ENCODE results near the gene PIP4K2B. TPM values are rescaled to one million over a fixed set of nuclear protein-coding genes. Genes with fewer than 3 reads are reported as not detected.
A peak's percentile ranks its signal among the peaks of the same experiment; 100 is the strongest.

The PIP4K2B gene
- total and polyA plus RNA-seq, 2 donors from 2014 or later: 15.3 to 41.2 TPM

- Histone ChIP-seq H3K4me3 (ENCODE audit: low read length in 3 of 3) (no peak overlapping the region), H3K9me3 (ENCODE audit: control insufficient read depth in 2 of 3, insufficient read depth in 1 of 3, low read length in 3 of 3) (no peaks in the 10 kb centered on the region), H3K9ac (ENCODE audit: low read length in 3 of 3) (no peak overlapping the region), H3K27me3 (ENCODE audit: control insufficient read depth, insufficient read depth, low read length) (no peaks in the 10 kb centered on the region), H3K36me3 (ENCODE audit: control insufficient read depth in 2 of 3, insufficient read depth in 3 of 3, low read length in 3 of 3) (peaks cover 5 to 60% (median 30%) of the 10 kb centered on the region in 3 donors), H3K4me1 (ENCODE audit: control insufficient read depth in 2 of 3, insufficient read depth in 2 of 3, low read depth in 1 of 3, low read length in 3 of 3) (no peaks in the 10 kb centered on the region), H3K27ac (ENCODE audit: low read depth in 2 of 2, low read length in 2 of 2) (no peak overlapping the region)
- TF ChIP-seq CTCF (IDR thresholded peaks at IDR 0.05; ENCODE audit: borderline replicate concordance, extremely low read depth, insufficient read depth): no peak
- intact Hi-C loops (cut with DNase I): no loop called here
- DNase-seq: no peak
- FAIRE-seq: no peak
Measured at GRCh38 chr17:38762231-38762630, 37.1 kb downstream of the PIP4K2B start.

- no peak overlapping the region for H3K27ac ChIP-seq (ENCODE audit: low read depth in 2 of 2, low read length in 2 of 2)
- TF ChIP-seq CTCF (IDR thresholded peaks at IDR 0.05; ENCODE audit: borderline replicate concordance, extremely low read depth, insufficient read depth): no peak
- DNase-seq (peak in 1 of 5 donors; percentile 21), FAIRE-seq (no peak)
- intact Hi-C loops (cut with DNase I): no loop called here
- H3K36me3 ChIP-seq (ENCODE audit: control insufficient read depth in 2 of 3, insufficient read depth in 3 of 3, low read length in 3 of 3): peaks cover 5 to 54% (median 30%) of the 10 kb centered on the region in 3 donors
- no peaks in the 10 kb centered on the region for H3K9me3 ChIP-seq (ENCODE audit: control insufficient read depth in 2 of 3, insufficient read depth in 1 of 3, low read length in 3 of 3)
- no peak overlapping the region for H3K4me3 ChIP-seq (ENCODE audit: low read length in 3 of 3)
- H3K9ac ChIP-seq (ENCODE audit: low read length in 3 of 3): no peak overlapping the region
- H3K4me1 ChIP-seq (ENCODE audit: control insufficient read depth in 2 of 3, insufficient read depth in 2 of 3, low read depth in 1 of 3, low read length in 3 of 3): no peaks in the 10 kb centered on the region
- no peaks in the 10 kb centered on the region for H3K27me3 ChIP-seq (ENCODE audit: control insufficient read depth, insufficient read depth, low read length)
Measured at GRCh38 chr17:38761612-38762011, 37.7 kb downstream of the PIP4K2B start.

GRCh38 chr17:38753071-38753506, 46.3 kb downstream of the PIP4K2B start:
- intact Hi-C loops (cut with DNase I): no loop called here
- FAIRE-seq: no peak

More at GRCh38 chr17:38753071-38753506, 46.3 kb downstream of the PIP4K2B start:
- peaks cover 0 to 32% (median 10%) of the 10 kb centered on the region in 3 donors for H3K4me1 ChIP-seq (ENCODE audit: control insufficient read depth in 2 of 3, insufficient read depth in 2 of 3, low read depth in 1 of 3, low read length in 3 of 3)
- H3K4me3 ChIP-seq (ENCODE audit: low read length in 3 of 3): peak overlapping the region; percentile 89 to 100 (median 98)
- H3K9me3 ChIP-seq (ENCODE audit: control insufficient read depth in 2 of 3, insufficient read depth in 1 of 3, low read length in 3 of 3): no peaks in the 10 kb centered on the region
- TF ChIP-seq CTCF (IDR thresholded peaks at IDR 0.05; ENCODE audit: borderline replicate concordance, extremely low read depth, insufficient read depth): no peak
- peak in 1 of 5 donors; percentile 83 for DNase-seq
- H3K27ac ChIP-seq (ENCODE audit: low read depth in 2 of 2, low read length in 2 of 2): peak overlapping the region; percentile 67 to 96
- no peaks in the 10 kb centered on the region for H3K27me3 ChIP-seq (ENCODE audit: control insufficient read depth, insufficient read depth, low read length)
- peak overlapping the region; percentile 85 to 99 (median 96) for H3K9ac ChIP-seq (ENCODE audit: low read length in 3 of 3)
- H3K36me3 ChIP-seq (ENCODE audit: control insufficient read depth in 2 of 3, insufficient read depth in 3 of 3, low read length in 3 of 3): peaks cover 0 to 12% (median 10%) of the 10 kb centered on the region in 3 donors

Data from kidney (tissue), 14 donors.